ENCODE data around the gene ATF7IP. TPM values are rescaled to one million over a fixed set of nuclear protein-coding genes. Genes with fewer than 3 reads are reported as not detected.
A peak's percentile ranks its signal among the peaks of the same experiment; 100 is the strongest.

The ATF7IP gene
- polyA plus RNA-seq, 1 experiment: 26.6 TPM

GRCh38 chr12:14393751-14394150 lies 28.3 kb downstream of the ATF7IP start:
- H3K4me3 ChIP-seq (ENCODE audit: low read depth, low read length): no peak overlapping the region
- CTCF ChIA-PET: interaction anchor here (1.2 kb wide), 1 partner anchor 155 kb away, joined by 3 read pairs; no protein-coding TSS in a partner anchor
- H3K9me3 ChIP-seq (ENCODE audit: control insufficient read depth, insufficient read depth, low read length): no peaks in the 10 kb centered on the region
- no peaks in the 10 kb centered on the region for H3K27me3 ChIP-seq (ENCODE audit: control insufficient read depth, insufficient read depth, low read length)
- no peak overlapping the region for H3K27ac ChIP-seq (ENCODE audit: low read depth, low read length)
- POLR2A ChIA-PET: interaction anchor here (1.2 to 1.4 kb wide), 2 partner anchors 9 to 136 kb away, joined by 4 to 9 read pairs; no protein-coding TSS in a partner anchor
- DNase-seq (ENCODE audit: low read depth, low spot score): no peak
- no peak for TF ChIP-seq CTCF (IDR thresholded peaks at IDR 0.05; ENCODE audit: low read depth, low read length)

DNA sequence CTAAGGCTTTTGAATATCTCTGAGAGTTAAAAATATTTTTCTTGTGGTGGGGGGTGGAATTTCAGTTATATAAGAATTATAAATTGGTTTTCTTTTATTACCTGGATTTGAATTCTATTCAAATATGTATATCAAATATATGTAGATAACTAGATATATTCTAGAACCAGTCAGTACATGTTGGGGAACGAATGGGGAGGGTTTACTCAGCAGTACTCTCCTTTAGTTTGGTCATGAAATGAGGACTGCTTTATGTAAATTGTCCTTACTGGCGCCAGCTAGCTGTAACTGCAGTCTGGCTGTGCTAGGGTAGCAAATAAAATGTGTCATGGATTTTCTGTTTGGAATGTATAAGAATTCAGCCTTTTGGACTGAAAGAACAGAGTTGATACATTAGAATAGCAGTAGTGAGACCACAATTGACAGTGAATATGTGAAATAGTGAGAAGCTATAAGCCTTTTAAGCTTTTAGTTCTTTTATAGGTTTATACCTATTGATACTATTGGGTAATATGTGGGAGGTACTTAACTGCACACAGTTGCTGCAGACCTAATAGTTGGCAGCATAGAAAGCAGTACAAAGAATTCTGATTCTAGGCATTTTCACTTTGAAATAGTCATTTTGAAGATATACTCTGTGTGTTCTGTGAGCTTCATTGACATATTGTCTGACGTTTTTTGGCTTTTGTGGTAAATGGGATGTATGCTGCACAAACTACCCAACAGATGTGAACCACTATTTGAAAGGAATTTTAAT lies 29.0 kb downstream of the ATF7IP start:
- TF ChIP-seq CTCF (IDR thresholded peaks at IDR 0.05; ENCODE audit: low read depth, low read length): no peak; the same call in 1 of the 2 replicates
- H3K4me3 ChIP-seq (ENCODE audit: low read depth, low read length): no peak overlapping the region
- ChIA-PET POLR2A (interaction anchor here (0.6 to 1.4 kb wide), 5 partner anchors 10 to 136 kb away, joined by 3 to 9 read pairs (median 4); partner anchors contain the start of gene ATF7IP), CTCF (interaction anchor here (1.2 kb wide), 2 partner anchors 9 to 29 kb away, joined by 5 to 7 read pairs; partner anchors contain the start of gene ATF7IP)
- H3K27ac ChIP-seq (ENCODE audit: low read depth, low read length): no peak overlapping the region
- no peaks in the 10 kb centered on the region for H3K27me3 ChIP-seq (ENCODE audit: control insufficient read depth, insufficient read depth, low read length)
- H3K9me3 ChIP-seq (ENCODE audit: control insufficient read depth, insufficient read depth, low read length): no peaks in the 10 kb centered on the region
- peak; percentile 51 for DNase-seq (ENCODE audit: low read depth, low spot score)

DNA sequence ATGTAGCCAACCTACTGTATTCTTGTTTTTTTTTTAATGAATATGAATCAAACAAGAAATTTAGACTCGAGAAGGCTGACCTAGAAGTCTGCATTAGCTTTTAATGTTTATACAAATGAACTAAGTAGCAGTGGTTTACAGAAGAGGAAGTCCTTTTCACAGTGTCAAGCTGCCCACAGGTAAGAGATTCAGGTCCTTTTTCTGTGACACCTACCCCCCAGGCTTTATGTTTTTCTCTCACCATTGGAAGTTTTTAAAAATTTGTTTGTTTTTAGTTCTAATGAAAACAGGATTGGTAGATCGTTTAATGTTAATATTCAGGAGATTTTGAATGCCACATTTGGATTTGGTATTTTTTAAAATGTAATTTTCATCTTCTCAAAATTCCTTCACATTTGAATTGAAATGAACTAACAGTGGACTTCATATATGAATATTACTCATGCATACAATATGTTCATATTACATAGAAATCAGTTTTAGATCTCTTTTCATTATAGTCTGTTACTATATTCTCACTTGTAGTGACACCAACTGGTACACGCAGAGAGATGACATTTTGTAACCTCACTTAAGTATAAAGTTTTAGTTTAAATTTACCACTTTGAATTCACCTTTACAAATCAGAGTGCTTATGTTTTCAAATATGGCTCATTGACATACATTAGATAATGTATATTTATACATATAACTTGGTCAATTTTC lies 29.7 kb downstream of the ATF7IP start:
- Histone ChIP-seq H3K9me3 (ENCODE audit: control insufficient read depth, insufficient read depth, low read length) (no peaks in the 10 kb centered on the region), H3K4me3 (ENCODE audit: low read depth, low read length) (no peak overlapping the region), H3K27me3 (ENCODE audit: control insufficient read depth, insufficient read depth, low read length) (no peaks in the 10 kb centered on the region), H3K27ac (ENCODE audit: low read depth, low read length) (no peak overlapping the region)
- CTCF ChIA-PET: interaction anchor here (1.2 kb wide), 2 partner anchors 10 to 30 kb away, joined by 5 to 7 read pairs; partner anchors contain the start of gene ATF7IP
- DNase-seq (ENCODE audit: low read depth, low spot score): no peak
- POLR2A ChIA-PET: interaction anchor here (0.6 to 1.4 kb wide), 5 partner anchors 10 to 137 kb away, joined by 3 to 9 read pairs (median 4); partner anchors contain the start of gene ATF7IP
- no peak for TF ChIP-seq CTCF (IDR thresholded peaks at IDR 0.05; ENCODE audit: low read depth, low read length)

DNA sequence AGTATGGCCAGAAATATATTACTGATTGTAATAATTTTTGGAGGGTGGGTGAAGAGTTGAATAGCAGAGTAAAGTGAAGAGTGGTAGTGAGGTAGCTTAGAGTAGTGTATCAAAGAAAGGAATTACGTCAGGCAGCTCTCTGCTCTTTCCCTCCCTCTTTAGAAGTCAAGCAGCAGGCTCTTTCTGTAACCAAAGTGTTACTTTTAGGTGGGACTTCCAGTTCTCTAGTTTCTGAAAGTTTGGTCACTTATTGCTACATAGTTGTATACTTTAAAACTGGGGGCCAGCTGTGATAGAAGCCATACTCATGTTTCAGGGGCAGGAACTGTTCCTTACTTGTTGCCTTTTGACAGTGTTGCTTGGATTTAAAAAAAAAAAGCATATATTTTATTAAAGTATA lies 30.6 kb downstream of the ATF7IP start:
- Histone ChIP-seq H3K27ac (ENCODE audit: low read depth, low read length) (no peak overlapping the region), H3K4me3 (ENCODE audit: low read depth, low read length) (no peak overlapping the region), H3K9me3 (ENCODE audit: control insufficient read depth, insufficient read depth, low read length) (no peaks in the 10 kb centered on the region), H3K27me3 (ENCODE audit: control insufficient read depth, insufficient read depth, low read length) (no peaks in the 10 kb centered on the region)
- TF ChIP-seq CTCF (IDR thresholded peaks at IDR 0.05; ENCODE audit: low read depth, low read length): no peak
- DNase-seq (ENCODE audit: low read depth, low spot score): no peak
- POLR2A ChIA-PET: no interaction called here
- CTCF ChIA-PET: no interaction called here

Data from AG04450 (cell line).